Gastrocnemius medialis (tissue), 4 donors: ENCODE data around the gene NAA10. TPM values are rescaled to one million over a fixed set of nuclear protein-coding genes. Genes with fewer than 3 reads are reported as not detected.

Experiments
- ATAC-seq, 2 donors: fragments of 150-250 bp; one replicate each; pipeline ENCODE4 v1.9.1; 2016
- DNase-seq, 2 donors: peaks; one replicate each; pipeline ENCODE4 v3.0.0-alpha.2; 2019
- H3K27ac ChIP-seq, 4 donors: fragments of 200-600 bp; sonication (generic); 1 replicate in 1 of 4; 2 replicates in 3 of 4; pipeline ENCODE4 v1.5.1; 2016 to 2018; ENCODE audit warnings: mild to moderate bottlenecking in 2 of 4, moderate library complexity in 1 of 4
- H3K27me3 ChIP-seq, 3 donors: fragments of 200-600 bp; sonication (generic) in 2 of 3; 1 replicate in 1 of 3; 2 replicates in 2 of 3; pipeline versions ENCODE4 v1.5.1 to v1.6.0; 2016 to 2019; ENCODE audit warnings: mild to moderate bottlenecking in 1 of 3, moderate library complexity in 1 of 3
- H3K36me3 ChIP-seq, 2 donors: fragments of 200-600 bp; sonication (generic) in 1 of 2; one replicate each; pipeline ENCODE4 v1.5.1; 2017 to 2018
- H3K4me1 ChIP-seq, 2 donors: fragments of 200-600 bp; sonication (generic) in 1 of 2; one replicate each; pipeline ENCODE4 v1.5.1; 2016 to 2017; ENCODE audit warnings: mild to moderate bottlenecking in 2 of 2
- H3K4me3 ChIP-seq, 4 donors: fragments of 200-600 bp; sonication (generic) in 3 of 4; 1 replicate in 1 of 4; 2 replicates in 3 of 4; pipeline ENCODE4 v1.5.1; 2016 to 2019; ENCODE audit warnings: mild to moderate bottlenecking in 2 of 4
- H3K9me3 ChIP-seq, 3 donors: fragments of 200-600 bp; sonication (generic) in 2 of 3; 1 replicate in 1 of 3; 2 replicates in 2 of 3; pipeline ENCODE4 v1.5.1; 2016 to 2019
- CTCF ChIP-seq, 5 experiments: fragments of 450-650 bp in 3 of 5; fragments of 200-600 bp in 2 of 5; sonication (generic) in 2 of 5; IDR thresholded peaks in 4 of 5; conservative IDR thresholded peaks in 1 of 5; 1 replicate in 4 of 5; 2 replicates in 1 of 5; pipeline ENCODE4 v1.5.1; 2016 to 2019; ENCODE audit warnings: antibody characterized with exemption in 5 of 5, mild to moderate bottlenecking in 3 of 5, moderate library complexity in 3 of 5
- POLR2A ChIP-seq, 2 donors: fragments of 450-650 bp; IDR thresholded peaks; one replicate each; pipeline ENCODE4 v1.6.1; 2017; ENCODE audit warnings: antibody characterized with exemption in 2 of 2, mild to moderate bottlenecking in 2 of 2, moderate library complexity in 2 of 2
- in situ Hi-C, 4 donors: fragments of 200-750 bp; cut with MboI; loops; one replicate each; pipeline versions ENCODE4 v1.15.0 to v1.8.0; 2017; ENCODE audit warnings: low sequenced_read_pairs in 4 of 4
- intact Hi-C: fragments of 100-400 bp; cut with DNase I; formaldehyde crosslinking; loops from one replicate; pipeline ENCODE4 v1.15.1; 2023; ENCODE audit warnings: low total_unique reads
- total RNA-seq, 4 donors: library from RNA; depleted of rRNA; stranded (reverse); fragments of >200 nt; gene quantifications; one replicate each; pipeline versions ENCODE4 v1.1.0 to v1.2.3, GENCODE V29; 2016

The NAA10 gene
- total RNA-seq, 4 donors from 2014 or later = 76.3 to 175 (median 111) TPM

GRCh38 chrX:153960786-153961185, 25.9 kb upstream of the NAA10 start:
- in situ Hi-C loops = loop anchor here in 3 of 4 donors (25.0 kb wide), 4 partner anchors 102 to 998 kb away; partner anchors contain the start of genes IDH3G (in 2 of the 3), SRPK3 (in 2 of the 3), SSR4 (in 2 of the 3) and G6PD (in 1 of the 3)
- Histone ChIP-seq H3K36me3 (peaks cover 0 to 66% of the 10 kb centered on the region in 2 donors), H3K27me3 (no peaks in the 10 kb centered on the region), H3K27ac (no peak overlapping the region), H3K4me3 (no peak overlapping the region), H3K4me1 (peaks cover 0 to 1% of the 10 kb centered on the region in 2 donors), H3K9me3 (no peaks in the 10 kb centered on the region)
- ATAC-seq (no peak), DNase-seq (no peak)
- intact Hi-C loops = no loop called here
- no peak for TF ChIP-seq POLR2A (IDR thresholded peaks at IDR 0.05)
- TF ChIP-seq CTCF (IDR thresholded peaks at IDR 0.05 in 4 of 5, conservative IDR thresholded peaks at IDR 0.05 in 1 of 5) = no peak

GRCh38 chrX:153960077-153960476, 25.2 kb upstream of the NAA10 start:
- in situ Hi-C loops = loop anchor here in 3 of 4 donors (25.0 kb wide), 4 partner anchors 102 to 998 kb away; partner anchors contain the start of genes IDH3G (in 2 of the 3), SRPK3 (in 2 of the 3), SSR4 (in 2 of the 3) and G6PD (in 1 of the 3)
- TF ChIP-seq CTCF (IDR thresholded peaks at IDR 0.05 in 4 of 5, conservative IDR thresholded peaks at IDR 0.05 in 1 of 5) (no peak), POLR2A (IDR thresholded peaks at IDR 0.05) (no peak)
- DNase-seq = no peak

GRCh38 chrX:153959649-153960048, 24.8 kb upstream of the NAA10 start:
- no peaks in the 10 kb centered on the region for H3K27me3 ChIP-seq
- in situ Hi-C loops = loop anchor here in 3 of 4 donors (25.0 kb wide), 4 partner anchors 103 to 997 kb away; partner anchors contain the start of genes IDH3G (in 2 of the 3), SRPK3 (in 2 of the 3), SSR4 (in 2 of the 3) and G6PD (in 1 of the 3)
- ATAC-seq (no peak), DNase-seq (no peak)
- H3K27ac ChIP-seq = no peak overlapping the region
- intact Hi-C loops = loop anchor here (10.0 kb wide), 1 partner anchor 1005 kb away; no protein-coding TSS in a partner anchor
- H3K36me3 ChIP-seq = peaks cover 0 to 68% of the 10 kb centered on the region in 2 donors
- H3K4me1 ChIP-seq = no peaks in the 10 kb centered on the region
- no peaks in the 10 kb centered on the region for H3K9me3 ChIP-seq
- TF ChIP-seq POLR2A (IDR thresholded peaks at IDR 0.05) (no peak), CTCF (IDR thresholded peaks at IDR 0.05 in 4 of 5, conservative IDR thresholded peaks at IDR 0.05 in 1 of 5) (no peak)
- H3K4me3 ChIP-seq = no peak overlapping the region

More at GRCh38 chrX:153960077-153960476, 25.2 kb upstream of the NAA10 start:
- Histone ChIP-seq H3K9me3 (no peaks in the 10 kb centered on the region), H3K27ac (no peak overlapping the region), H3K36me3 (peaks cover 0 to 66% of the 10 kb centered on the region in 2 donors), H3K27me3 (no peaks in the 10 kb centered on the region), H3K4me3 (no peak overlapping the region), H3K4me1 (no peaks in the 10 kb centered on the region)
- ATAC-seq = no peak
- intact Hi-C loops = no loop called here

- intact Hi-C loops = loop anchor here (10.0 kb wide), 1 partner anchor 1004 kb away; no protein-coding TSS in a partner anchor
- ATAC-seq = no peak
Observed at GRCh38 chrX:153958605-153959004, 23.8 kb upstream of the NAA10 start.

More at GRCh38 chrX:153958605-153959004, 23.8 kb upstream of the NAA10 start:
- H3K9me3 ChIP-seq = no peaks in the 10 kb centered on the region
- H3K36me3 ChIP-seq = peaks cover 0 to 78% of the 10 kb centered on the region in 2 donors
- TF ChIP-seq POLR2A (IDR thresholded peaks at IDR 0.05) (no peak), CTCF (IDR thresholded peaks at IDR 0.05 in 4 of 5, conservative IDR thresholded peaks at IDR 0.05 in 1 of 5) (no peak)
- no peaks in the 10 kb centered on the region for H3K27me3 ChIP-seq
- no peak overlapping the region for H3K4me3 ChIP-seq
- no peak overlapping the region for H3K27ac ChIP-seq
- DNase-seq = no peak
- in situ Hi-C loops = loop anchor here in 3 of 4 donors (25.0 kb wide), 4 partner anchors 104 to 996 kb away; partner anchors contain the start of genes IDH3G (in 2 of the 3), SRPK3 (in 2 of the 3), SSR4 (in 2 of the 3) and G6PD (in 1 of the 3)
- no peaks in the 10 kb centered on the region for H3K4me1 ChIP-seq
